Effector CD4-positive, alpha-beta T cell (primary cell): Measurements from ENCODE around the gene PTPRT.
"Not testable (repeated sequence)": the region's sequence is repeated elsewhere in the genome, so short reads cannot be mapped to it uniquely, and the experiment has no call there.

Source experiments
- DNase-seq: peaks from one replicate; pipeline ENCODE4 v3.0.0-alpha.2; 2020

The PTPRT gene

DNA sequence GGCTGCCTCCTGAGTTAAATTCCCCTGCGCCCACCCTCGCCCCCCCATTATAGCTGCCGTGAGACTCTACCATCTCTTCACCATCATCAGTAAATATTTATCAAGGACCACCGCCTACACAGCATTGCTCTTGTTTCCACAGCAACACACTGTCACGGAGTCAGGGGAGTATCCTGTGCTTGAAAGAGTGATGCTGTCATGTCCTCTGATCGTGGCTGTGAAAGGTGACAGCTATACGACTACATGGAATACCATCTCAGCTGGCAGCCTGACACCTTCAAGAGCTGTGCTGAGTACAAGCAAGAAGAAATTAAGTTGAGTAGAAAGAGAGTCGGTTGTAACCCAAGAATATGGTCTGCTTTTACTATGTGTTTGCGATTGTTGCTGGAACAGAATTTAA lies 3.4 kb downstream of the PTPRT start:
- no peak for DNase-seq

DNA sequence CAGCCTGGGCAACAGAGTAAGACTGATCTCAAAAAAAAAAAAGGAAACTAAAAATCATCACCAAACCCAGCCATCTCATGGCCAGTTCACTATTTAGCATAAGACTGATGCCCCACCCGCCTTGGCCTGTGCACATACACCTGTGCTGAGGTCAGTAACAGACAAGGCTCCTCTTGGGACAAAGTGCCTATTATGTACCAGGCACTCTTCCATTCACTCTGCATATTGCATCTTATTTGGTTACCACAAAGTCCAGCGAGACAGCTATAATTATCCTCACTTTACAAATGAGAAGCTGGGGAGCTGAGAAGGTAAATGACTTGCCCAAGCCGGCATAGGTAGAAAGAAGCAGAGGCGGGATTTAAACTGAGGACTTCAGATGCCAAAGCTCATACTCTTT lies 3.8 kb downstream of the PTPRT start:
- DNase-seq, result no peak

DNA sequence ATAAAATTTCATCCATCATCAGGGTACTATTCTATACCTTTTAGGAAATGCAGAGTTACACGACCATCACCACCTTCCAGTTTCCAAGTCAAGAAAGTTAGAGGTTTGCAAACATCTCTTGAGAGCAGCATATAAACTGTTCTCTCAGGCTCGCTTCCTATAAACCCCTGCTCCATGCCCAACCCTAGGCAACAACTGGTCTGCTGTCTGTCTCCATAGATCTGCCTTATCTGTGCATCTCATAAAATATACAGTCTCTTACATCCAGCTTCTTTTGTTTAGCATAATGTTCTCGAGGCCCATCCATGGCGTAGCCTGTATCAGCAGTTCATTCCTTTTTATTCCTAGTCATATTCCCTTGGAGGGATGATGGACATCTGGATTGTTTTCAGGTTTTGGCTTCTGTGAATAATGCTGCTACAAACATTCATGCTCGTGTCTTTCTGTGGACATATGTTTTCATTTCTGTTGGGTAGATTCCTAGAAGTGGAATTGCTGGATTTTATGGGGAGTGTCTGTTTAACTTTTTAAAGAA lies 6.1 kb downstream of the PTPRT start:
- DNase-seq, result no peak

DNA sequence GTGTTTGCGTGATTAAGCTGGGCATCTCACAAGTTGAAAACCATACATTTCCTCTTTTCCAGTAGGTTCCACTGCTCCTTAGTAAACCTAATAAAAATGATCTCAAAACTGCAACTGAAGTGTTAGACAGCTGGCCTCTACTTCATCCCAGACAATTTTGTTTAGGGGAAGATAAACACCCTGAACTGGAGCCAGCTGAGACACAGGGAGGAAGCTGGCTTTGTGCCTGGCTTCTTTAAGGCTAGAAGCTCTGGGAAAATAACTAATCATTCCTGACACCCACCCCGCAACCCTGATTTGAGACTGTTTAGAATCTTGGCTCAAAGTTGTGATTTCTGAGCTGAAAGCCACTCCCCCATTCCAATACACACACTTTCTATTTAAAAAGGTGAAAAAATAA lies 11.6 kb downstream of the PTPRT start:
- no peak for DNase-seq

DNA sequence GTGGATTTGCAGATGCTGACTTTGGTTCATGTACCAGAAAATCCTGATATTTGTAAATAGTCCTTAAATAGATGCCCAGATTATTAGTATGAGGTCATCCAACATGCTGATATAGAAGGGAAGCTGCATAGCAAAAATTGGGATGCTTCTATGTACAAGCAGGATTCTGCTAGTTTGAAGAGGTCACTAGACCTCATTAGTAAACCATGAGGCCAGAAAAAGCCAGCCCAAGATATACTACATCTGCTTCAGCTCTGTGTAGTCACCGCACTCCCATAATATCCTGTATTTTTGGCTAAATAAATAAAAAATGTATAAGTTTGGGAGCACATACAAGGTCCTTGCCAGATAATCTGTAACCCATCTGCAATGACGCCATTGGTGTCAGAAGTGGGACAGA lies 13.0 kb downstream of the PTPRT start:
- no peak for DNase-seq

DNA sequence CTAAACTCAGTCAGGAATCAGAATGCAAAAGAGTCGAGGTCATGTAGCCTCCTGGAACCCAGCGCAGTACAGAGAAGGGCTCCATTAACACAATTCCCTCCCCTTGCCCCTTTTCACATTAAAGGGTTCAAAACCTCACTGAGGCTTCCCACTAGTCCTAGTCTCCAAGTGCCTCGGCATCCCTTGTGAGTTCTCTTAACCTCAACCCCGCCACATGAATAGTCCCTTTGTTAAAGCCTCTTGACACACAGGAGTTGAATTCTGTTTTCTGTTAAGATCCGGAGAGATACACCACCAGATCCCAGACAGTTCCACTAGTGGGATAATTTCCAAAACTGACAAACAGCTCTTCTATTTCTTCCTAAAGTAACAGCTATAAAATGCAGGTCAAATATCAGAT lies 17.8 kb downstream of the PTPRT start:
- DNase-seq, result no peak

DNA sequence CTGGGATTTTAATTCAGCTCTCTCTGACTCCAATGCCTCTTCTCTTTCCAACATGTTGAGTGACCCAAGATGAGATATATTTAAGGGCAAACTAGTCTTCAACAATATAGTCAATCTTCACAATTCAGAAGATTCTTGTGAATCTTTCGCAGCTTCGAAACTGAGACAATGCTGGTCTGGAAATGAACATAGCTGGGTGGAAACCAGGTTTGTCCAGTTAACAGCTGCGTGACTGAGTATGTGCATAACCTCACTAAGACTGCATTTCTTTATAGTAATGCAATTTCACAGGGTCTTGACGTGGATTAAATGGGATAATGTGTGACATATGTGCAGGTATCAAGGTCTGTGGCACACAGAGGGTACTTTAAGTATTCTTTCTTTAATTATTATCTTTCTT lies 18.9 kb downstream of the PTPRT start:
- no peak for DNase-seq

DNA sequence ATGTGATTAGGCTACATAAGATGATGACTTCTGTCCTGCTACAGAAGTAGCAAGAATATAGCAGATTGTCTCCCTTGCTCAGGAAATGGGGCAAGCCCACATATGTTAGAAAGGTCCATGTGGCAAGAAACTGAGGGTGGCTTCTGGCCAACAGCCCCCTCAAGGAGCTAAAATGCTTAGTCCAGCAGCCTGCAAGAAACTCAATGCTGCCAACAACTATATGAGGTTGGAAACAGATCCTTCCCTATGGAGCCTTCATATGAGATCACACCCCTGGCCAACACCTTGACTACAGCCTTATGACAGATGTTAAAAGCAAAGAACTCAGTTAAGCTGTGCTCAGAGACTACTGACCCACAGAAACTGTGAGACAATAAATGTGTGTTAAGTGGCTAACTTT lies 22.1 kb downstream of the PTPRT start:
- DNase-seq, result no peak

DNA sequence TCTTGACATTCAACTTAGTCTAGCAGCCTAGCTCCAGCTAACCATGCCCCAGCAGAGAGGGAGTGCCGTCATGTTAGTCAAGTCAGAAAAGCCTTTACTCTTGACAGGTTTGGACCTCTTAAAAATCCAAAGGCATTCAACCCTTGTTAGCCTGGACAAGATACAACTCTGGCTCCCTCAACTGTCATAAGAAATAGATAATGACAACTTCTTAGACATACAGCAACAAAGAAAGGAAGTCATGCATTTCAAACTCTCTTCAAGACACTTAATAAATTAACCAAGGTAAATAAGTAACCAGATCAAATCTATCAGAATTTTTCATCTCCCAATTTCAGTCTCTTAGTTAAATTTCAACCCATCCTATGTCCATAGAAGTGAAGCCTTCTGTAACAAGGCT lies 22.7 kb downstream of the PTPRT start:
- no peak for DNase-seq

DNA sequence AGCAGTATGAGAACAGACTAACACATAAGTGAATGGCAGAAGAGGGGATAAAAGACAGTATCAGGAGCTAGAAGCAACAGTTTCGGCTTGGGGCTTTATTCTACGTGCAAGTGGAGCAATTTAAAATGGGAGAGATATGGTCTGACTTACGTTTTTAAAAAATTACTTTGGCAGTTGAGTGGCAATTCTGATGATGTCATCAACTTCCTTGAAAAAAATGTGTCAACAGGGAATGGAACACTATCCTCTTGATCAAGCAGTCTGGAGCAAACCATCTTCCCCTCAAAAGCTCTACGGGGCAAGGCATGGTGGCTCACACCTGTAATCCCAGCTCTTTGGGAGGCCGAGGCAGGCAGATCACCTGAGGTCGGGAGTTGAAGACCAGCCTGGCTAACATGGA lies 24.1 kb downstream of the PTPRT start:
- no peak for DNase-seq

DNA sequence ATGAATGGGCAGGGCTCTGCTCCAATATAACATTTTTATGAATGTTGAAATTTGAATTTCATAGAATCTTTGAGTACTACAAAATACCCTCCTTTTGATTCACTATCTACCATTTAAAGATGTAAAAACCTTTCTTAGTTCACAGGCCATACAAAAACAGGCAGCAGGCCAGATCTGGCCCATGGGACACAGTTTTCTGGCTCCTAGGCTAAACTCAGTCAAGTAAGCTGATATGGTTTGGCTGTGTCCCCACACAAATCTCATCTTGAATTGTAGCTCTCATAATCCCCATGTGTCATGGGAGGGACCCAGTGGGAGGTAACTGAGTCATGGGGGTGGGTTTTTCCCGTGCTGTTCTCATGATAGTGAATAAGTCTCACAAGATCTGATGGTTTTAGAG lies 25.0 kb downstream of the PTPRT start:
- DNase-seq, result not testable (repeated sequence)

DNA sequence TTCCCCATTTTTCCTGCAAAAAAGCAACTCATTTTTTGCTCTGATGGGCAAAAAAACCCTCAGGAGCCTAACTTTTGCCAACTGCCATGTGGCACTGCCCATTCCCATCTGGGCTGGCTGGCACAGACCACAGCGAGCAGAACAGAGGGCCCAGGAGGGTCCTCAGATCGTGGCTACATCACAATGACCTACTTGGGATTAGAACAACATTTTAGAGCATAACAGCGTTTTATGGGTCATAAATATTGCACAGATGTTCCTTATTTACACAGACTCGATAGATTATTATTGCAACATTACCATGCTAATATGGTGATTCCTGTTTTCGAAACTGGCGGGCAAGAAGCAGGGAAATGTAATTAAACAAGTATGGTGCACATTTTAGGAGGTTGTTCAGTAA lies 28.0 kb downstream of the PTPRT start:
- DNase-seq, result no peak

DNA sequence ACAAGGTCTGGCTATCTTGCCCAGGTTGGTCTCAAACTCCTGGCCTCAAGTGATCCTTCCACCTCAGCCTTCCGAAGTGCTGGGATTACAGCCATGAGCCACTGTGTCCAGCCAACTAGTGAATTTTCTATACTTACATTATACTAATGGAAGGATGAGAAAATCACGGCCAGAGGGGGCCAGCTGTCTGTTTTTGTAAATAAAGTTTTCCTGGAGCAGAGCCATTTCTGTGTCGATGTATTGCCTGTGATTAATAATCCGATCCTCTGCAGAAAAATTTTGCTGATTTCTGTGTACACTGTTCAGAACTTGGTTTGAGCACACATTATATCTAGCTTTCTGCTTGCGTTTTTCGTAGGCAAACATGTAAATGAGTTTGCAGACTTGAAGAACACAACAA lies 28.8 kb downstream of the PTPRT start:
- no peak for DNase-seq

DNA sequence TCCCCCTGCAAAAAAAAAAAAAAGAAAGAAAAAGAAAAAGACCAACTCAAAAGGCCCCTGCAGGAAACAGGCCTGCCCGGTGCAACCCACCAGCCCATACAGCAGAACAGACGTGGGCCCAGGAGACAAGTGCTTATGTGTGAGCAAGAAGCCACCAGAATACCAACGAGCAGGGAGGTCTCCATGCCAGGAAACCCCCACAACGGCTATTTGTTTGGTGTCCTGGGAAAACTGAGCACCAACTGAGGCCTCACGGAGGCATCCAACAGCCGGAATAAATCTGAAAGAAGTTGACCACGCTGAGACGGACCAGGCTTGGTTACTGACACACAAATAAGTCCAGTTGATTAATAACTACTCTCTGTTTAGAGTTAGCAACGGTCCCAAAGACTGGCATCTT lies 29.7 kb downstream of the PTPRT start:
- no peak for DNase-seq

DNA sequence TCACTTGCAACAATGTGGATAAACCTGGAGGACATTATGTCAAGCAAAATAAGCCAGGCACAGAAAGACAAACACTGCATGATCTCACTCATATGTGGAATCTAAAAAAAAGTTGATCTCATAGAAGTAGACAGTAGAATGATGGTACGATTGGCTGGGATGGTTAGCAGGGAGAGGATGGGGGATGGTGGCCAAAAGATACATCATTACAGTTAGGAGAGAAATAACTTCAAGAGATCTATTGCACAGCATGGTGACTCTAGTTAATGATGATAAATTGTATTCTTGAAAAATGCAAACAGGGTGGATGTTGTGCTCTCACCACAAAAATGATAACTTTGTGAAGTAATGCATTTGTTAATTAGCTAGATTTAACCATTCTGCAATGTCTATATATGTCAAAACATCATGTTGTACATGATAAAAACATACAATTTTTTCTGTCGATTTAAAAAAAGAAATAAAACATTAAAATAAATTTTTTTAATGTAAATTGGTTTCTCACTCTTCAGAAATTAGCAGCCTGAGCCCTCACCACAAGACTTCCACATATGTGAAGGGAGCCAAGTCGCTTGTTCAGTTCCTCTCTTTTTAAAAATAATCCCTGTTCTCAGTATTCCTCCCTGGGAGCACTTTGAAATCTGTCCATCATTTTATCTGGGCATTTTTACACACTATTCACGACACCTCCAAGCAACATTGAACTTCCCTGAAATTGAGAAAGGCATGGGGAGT lies 34.2 kb downstream of the PTPRT start:
- no peak for DNase-seq

DNA sequence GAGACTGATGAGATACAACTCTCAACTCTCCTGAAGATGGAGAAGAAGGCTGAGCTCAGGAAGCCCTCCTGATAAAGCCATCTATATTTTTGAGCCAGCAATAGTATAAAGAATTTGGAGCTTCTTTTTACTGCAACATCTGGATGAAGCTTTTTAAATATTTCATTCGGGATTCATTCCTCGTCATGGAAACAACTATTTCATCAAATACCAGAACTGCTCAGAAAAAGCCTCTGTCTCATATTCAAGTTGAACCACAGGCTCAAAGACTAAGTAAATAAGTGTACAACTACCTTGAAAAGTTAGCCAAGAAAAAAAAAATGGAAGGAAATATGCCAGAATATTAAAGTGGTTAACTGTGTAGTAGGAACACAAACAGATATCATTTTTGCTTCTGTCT lies 37.8 kb downstream of the PTPRT start:
- no peak for DNase-seq

DNA sequence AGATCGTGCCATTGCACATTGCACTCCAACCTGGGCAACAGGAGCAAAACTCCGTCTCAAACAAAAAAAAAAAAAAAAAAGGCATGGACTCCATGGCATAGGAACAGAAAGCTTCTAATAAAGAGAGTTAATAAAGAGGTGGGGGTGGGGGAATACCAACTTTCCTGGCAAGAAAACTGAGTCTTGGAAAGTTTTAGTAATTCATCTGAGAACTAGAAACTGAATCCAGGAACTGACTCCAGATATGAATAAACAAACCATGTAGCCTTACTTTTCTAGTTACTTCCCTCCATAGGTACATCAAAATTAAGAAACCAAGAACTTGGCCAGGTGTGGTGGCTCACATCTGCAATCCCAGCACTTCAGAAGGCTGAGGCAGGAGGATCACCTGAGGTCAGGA lies 38.5 kb downstream of the PTPRT start:
- DNase-seq, result no peak

DNA sequence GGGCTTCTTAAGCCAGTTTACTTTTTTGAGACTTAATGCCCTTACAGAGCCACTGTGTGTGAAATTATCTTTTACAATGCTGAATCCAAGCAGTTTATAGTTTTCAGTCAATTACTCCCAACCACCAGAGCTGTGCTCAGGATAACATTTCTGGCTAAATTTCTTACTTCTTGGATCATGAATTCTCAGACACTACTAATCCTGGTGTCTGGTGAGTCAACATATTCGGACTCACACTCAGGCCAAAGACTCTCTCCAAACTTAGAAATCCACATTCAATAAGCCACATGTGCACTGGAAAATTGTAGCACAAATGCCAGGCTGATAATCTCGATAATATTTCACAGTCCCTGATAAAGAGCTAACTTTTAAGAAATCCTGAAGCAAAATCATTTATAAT lies 49.0 kb downstream of the PTPRT start:
- DNase-seq, result no peak

DNA sequence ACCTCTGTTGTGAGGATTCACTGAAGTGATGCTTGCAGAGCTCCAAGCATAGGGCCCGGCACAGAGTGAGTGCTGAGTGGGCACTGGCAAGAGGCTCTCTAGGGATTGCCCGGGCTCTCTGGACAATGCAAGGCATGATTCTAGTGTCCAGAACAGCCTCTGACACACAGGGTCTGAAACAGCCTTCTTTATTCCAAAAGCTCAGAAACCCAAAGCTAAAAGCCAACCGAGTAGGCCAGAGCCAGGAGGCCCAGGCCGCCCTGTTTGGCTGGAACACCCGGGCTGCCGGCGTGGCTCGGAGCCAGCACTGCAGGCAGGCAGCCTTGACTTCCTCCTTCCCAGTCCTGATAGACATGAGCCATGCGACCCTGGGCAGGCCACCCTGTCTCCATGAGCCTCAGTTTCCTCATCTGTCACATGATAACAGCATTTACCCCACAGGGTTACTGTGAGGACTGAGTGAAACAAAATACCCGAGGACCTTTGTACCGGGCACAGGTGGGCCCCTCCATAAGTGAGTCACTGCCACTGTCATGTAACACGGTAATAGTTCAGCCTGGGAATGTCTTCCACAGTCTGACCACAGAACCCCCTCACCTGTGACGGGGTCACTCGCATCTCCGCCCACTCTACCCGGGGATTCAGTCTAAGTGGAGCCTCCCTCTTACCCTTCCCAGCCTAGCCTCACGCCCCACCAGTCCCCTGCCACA lies 51.5 kb downstream of the PTPRT start:
- no peak for DNase-seq

DNA sequence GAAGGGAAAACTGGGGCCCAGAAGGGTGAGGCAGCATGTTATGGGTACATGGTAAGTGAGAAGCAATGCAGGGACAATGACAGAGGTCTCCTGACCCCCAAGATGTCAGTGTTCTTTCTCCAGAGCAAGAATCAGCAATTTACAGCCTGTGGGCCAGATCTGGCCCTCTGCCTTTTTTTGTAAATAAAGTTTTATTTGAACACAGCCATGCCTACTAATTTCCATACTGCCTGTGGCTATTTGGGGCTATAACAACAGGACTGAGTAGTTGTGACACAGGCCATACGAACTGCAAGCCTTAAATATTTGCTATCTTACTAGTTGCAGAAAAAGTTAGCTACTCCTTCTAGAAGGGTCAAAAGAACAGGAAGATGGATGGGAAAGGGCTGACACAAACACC lies 52.5 kb downstream of the PTPRT start:
- no peak for DNase-seq

DNA sequence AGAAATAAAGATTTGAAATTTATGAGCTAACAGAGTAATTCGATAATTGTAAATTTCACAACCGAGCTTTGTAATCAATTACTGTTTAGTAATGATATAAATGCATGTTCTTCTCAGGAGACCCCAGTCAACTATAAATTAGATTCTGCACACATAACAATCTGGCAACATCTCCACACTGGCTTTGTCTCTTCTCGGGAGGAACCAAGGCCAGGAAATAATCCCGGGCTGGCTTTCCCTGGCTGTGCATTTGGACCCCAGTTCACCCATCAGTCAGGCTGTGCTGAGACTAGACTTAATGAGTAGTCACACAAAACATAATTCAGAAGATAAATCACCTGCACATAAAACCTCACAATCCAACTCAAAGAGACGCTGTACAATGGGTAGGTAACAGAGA lies 65.5 kb downstream of the PTPRT start:
- no peak for DNase-seq

DNA sequence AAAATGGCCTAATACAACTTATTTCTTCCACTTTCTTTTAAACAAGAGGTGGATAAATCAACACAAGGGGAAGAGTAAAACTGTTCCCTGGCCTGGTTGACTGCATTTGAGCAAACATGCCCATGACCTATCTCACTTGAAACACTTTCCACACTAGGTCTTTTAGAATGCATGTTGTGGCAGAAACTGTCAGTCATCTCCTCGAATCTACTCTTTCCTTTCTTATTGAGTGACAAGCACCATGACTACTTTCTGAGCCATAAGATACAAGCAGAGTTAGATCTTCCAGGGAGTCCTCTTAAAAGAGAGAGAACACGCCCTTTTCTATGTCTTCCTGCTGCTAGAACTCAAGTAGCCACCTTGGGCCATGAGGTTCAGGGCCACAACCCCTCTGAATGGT lies 66.5 kb downstream of the PTPRT start:
- no peak for DNase-seq

DNA sequence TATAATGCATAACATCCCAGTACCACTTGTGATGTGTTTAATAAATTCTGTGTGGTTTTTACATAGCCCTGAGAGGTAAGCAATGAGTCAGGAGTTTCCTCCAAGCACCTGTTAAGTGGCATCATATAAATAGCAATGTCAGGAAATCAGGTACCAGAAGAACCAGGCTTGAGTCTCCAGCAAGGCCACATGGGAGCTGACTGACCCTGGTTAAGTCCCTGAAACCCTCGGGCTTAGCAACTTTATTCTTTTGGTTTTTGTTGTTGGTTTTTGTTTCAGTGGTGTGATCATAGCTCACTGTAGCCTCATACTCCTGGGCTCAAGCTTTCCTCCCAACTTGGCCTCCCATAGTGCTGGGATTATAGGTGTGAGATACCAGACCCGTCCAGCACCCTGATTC lies 70.0 kb downstream of the PTPRT start:
- no peak for DNase-seq

DNA sequence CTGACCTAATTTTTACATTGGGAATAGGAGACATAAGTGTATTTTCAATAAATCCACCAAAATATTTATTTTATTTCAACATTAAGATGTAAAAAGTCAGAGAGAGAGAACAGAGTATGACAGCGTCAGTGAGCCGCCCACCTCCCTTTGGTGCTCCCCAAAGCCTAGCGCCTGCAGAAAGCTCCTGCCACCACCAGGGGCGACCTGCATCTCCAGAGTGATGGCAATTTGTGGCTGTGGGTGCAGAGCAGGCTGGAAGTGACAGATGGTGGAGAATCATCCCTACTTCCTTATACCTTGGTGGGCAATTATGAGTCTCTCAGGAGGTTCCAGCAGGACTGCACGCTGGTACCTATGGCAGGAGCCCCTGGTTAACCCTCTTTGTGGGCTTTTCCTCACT lies 87.3 kb downstream of the PTPRT start:
- DNase-seq, result no peak

DNA sequence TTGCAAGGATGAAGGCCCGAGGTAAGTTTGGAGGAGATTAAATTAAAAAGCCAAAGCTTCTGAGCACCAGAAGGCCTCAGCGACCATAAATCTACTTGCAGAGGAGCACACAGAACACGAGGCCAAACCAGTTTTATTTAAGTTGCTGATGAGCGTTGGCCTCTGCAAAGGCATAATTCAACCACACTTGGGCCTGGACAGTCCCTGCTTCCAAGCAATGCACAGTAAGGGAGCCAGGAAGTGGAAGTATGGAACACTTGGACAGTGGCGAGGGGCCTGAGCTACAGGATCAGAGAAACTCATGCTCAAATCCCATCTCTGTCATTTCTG lies 92.8 kb downstream of the PTPRT start:
- no peak for DNase-seq
